HL-60/S4 treated with retinoic acid at 250 ng/mL for 4 days and 3 days (cell line): ENCODE measurements around the gene MTHFD1L.
"Not testable (repeated sequence)": the region's sequence is repeated elsewhere in the genome, so short reads cannot be mapped to it uniquely, and the experiment has no call there.

Experiments
- in situ Hi-C: fragments of 300-500 bp; cut with MboI; formaldehyde crosslinking; loops from 2 replicates; pipeline ENCODE4 v1.7.0; 2022; ENCODE audit warnings: low sequenced_read_pairs

MTHFD1L gene

DNA sequence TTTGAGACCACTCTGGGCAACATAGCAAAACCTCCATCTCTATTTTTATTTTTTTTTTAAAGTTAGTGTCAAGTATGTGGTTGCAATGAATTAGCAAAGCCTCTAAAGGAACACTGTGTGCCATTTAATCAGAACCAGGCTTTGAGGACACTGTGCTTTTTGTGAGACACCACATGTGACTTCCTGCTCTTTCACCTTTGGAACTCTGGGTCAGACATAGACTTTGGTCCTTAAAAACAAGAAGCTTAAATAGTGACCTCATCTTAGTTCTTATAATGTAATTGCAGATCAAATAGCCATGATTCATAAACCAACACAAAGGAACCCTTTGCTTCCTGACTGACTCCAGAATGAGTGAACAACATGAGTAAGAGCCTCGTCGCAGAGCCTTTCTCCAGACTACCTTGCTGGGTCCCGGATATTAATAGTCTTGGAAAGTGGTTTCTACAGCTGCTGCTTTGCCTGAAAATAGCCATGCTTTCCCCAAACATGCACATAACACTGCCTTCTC is 170.8 kb downstream of the MTHFD1L start:
- in situ Hi-C loops, result not testable (repeated sequence)

DNA sequence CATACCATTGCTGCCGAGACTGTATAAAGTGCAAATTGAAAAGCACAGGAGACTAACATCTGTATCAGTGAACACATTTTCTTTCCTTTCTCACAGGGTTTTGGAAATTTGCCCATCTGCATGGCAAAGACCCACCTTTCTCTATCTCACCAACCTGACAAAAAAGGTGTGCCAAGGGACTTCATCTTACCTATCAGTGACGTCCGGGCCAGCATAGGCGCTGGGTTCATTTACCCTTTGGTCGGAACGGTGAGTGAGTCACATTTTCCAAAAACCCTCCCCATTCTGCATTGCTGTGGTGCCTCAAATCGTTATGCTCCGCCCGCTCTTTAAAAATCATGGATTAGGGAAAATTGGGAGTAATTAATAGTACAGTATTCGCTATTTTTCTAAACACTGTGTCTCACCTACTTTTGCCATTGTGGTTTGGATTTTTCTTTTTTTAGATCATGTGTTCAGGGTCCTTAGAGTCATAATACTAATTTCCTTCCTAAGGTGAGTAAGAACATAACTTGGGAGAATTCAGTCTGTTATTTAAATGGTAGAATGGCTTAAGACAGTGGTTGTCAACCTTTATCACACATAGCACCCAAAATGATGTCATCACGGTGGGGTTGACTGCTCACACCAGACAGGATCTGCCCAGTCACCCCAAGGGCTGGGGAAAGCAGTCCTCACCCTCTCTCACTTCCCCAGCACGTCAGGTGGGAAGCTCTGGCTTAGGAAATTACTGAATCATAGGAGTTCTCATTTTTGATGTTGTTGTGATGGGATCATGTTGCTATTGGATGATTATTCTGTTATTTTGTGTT is 171.6 kb downstream of the MTHFD1L start:
- in situ Hi-C loops, result no loop called here

DNA sequence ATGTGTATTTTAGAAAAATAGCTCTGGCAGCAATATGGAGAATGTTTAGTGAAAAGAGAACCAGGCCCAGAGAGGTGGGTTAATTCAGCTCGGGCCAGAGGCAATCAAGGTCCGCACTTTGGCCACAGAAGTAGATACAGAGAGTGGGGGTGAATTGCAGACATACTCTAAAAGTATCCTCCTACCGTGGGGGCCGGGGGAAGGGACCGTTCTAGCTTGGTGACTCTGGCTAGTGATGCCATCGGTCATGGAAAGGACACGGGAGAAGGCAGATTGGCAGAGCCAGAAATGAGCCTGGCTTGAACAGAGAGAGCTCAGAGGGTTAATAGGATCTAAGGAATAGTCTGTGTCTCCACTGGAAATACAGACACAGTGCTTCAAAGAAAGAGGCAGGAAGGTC is 173.1 kb downstream of the MTHFD1L start:
- in situ Hi-C loops, result no loop called here

DNA sequence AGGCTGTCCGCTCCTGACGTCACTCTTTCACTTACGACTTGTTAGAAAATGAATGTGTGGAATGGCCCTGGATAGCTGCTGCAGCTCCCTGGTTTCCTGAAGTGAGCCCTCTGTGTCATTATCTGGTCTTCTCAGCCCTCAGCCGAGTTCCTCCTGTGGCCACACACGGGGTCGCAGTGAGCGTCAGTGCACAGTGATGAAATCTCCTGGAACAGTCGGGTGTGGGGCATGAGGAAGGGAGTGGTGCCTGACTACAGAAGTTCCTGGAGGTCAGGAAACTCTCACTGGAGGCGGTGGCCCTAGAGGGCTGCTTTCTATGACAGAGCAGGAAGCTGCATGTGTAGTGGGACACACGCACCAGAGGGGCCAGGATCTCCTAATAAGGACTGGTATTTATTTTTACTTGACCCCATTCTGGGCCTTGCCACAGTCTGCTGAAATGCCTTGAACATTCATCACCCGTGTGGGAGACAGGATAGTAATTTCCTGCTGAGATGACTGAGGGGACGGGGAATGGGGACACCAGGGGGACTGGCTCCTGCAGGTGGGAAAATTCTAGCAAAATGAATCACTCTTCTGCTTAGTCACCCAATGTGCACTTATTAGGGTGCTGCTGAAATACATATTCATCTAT is 175.5 kb downstream of the MTHFD1L start:
- in situ Hi-C loops, result not testable (repeated sequence)

- in situ Hi-C loops, result no loop called here
These were observed 176.2 kb downstream of the MTHFD1L start for GRCh38 chr6:151041686-151042085.

DNA sequence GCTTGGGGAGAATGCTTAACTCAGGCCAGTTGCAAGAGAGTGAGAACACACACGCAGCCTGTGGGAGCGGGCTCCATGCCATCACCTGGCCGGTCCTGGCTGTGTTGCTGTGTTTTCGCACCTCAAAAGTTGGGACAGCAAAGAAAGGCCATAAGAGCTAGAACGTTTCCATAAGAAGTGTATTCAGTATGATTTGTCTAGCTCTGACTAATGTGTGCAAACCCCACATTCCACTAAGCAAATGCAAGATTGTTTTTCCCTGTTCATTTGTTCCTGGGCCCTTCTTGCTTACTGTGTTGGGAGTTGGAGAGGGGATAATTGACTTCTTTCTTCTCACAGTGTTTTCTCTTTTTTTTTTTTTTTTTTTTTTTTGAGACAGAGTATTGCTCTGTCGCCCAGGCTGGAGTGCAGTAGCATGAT is 177.4 kb downstream of the MTHFD1L start:
- in situ Hi-C loops, result not testable (repeated sequence)

- in situ Hi-C loops, result no loop called here
These were observed 178.4 kb downstream of the MTHFD1L start for GRCh38 chr6:151043944-151044343.

GRCh38 chr6:151044465-151045441 is 179.3 kb downstream of the MTHFD1L start:
- in situ Hi-C loops, result no loop called here

DNA sequence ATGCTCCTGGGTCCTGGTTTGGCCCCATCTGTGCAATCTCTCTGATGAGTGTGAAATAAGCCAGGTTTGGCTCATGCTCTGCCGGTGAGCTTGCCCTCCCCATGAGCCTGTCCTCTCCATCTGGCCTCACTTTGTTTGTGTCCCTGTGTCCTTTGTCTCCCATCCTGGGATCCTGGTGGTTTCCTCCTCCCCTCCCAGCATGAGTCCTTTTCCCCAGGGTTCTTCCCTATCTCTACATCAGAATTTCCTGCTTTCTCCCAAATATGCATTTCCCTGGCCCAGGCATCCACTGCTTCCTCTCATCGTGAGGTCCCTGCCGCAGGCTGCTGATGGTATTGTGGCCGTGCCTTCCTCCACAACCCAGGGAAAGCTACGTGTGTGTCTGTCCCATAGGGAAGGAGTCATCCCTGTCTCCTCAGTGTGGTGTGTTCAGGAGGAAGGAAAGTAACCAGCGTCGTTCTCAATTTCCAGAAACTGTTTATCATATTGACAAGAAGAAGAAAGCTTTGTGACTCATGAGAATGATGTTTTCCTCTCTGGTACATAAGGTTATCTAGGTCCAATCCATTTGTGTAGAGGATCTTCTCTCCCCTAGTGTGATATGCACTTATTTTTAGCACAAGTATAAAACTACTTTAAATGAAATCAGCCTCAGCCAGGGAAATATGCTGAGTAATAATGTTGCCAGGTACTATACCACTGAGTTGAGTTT is 180.2 kb downstream of the MTHFD1L start:
- in situ Hi-C loops, result not testable (repeated sequence)

DNA sequence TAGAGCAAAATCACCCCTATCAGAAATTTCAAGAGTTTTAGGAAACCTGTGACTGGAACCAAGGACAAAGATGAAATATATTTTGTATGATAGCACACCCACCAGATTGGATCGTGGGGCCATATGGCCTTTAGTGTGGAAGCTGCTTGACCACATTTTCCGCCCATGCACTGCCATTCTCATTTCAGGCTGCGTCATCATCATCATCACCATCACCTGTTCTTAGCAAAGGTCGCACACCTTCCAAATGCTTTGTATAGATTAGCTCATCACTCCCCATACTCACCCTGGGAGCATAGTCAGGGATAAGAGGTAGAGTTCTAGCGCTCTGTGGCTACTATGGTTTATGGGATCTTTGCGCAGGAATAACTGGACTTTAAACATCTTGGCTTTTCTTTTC is 185.7 kb downstream of the MTHFD1L start:
- in situ Hi-C loops, result no loop called here

DNA sequence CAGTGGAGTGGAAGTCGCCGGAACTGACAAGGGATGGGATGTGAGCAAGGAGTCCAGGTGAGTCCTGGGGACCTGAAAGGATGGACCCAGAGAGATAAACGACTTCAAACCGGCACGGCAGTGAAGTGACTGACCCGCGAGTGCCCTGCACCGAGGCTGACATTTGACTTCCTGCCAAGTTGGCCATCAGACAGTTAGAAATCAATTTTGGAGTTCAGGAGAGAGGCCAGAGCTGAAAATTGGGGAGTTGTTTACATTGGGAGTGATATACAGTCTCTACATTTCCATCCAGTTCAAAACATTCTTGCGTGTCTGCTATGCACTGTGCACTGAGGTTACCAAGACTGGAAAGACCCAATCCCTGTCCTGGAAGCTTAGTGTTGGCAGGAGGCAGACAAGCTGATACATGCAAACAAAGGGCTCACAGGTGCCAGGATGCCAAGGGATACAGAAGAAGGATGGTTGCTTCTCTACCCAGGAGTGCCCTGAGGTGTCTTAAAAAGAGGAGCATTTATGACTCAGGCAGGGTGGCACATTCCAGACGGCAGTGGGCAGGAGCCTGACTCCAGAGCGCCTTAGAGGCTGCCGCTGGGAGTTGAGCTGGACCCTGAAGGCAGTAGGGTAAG is 186.6 kb downstream of the MTHFD1L start:
- in situ Hi-C loops, result no loop called here

GRCh38 chr6:151054306-151054705 is 188.8 kb downstream of the MTHFD1L start:
- in situ Hi-C loops, result no loop called here

DNA sequence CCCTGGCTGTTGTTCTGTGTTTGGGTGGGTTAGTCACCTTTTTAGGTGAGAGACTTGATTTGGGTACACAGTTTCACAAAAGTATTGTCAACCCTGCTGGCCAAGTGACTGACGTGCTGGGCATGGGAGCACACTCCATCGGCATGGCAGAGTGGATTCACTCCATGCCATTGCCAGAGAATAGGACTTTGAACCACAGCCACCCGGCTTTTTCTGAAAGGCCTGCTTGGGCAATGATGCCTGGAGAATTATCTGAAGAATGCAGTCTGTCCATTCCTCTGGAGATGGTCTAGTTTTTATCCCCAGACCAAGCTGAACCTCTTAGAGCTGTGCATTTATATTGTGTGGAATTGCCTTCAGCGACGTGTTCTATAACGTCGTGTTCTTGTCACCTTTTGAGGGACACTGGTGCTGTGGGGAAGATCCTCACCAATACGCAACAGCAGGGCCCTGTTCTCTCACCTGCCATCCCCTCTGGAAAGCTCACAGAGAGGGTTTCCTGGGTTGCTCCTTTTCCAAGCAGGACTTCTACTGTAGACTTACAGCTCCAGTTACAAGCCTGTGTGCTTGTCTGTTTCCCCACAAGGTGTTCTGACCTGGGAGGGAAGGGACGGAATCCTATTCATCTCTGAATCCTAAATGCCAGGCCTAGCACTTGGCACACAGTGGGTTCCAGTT is 190.9 kb downstream of the MTHFD1L start:
- in situ Hi-C loops, result no loop called here

- in situ Hi-C loops, result no loop called here
These were observed 191.6 kb downstream of the MTHFD1L start for GRCh38 chr6:151057061-151057460.

DNA sequence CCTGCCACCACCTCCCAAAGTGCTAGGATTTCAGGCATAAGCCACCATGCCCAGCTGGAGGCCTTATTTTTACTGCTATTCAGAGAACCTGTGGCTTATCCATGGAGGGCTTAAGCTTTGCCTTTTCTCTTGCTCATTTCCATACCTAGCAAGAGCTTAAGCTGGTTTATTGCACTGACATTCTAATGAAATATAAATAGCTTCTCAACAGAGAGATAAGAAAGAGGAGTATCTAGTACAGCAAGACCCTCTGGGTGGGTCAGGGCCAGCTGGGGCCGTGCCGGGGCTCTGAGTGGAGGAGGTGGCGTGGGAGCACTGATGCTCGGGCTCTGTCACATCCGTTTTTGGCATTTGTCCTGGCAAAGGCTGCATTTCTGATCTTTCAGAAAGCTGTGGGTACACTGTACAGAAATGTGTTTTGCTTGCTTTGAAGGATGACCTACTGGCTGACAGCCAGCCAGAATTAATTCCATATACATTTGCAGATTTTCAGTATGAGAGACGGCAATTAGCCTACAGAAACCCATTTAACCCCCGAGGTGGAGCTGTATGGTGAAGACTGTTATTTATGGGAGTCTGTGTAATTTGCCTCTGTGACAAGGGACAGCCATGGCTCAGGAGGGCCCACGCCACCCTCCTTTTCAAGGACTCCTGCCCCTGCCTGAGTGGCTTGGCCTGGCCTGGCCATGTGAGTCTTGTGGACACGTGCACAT is 192.7 kb downstream of the MTHFD1L start:
- in situ Hi-C loops, result no loop called here

DNA sequence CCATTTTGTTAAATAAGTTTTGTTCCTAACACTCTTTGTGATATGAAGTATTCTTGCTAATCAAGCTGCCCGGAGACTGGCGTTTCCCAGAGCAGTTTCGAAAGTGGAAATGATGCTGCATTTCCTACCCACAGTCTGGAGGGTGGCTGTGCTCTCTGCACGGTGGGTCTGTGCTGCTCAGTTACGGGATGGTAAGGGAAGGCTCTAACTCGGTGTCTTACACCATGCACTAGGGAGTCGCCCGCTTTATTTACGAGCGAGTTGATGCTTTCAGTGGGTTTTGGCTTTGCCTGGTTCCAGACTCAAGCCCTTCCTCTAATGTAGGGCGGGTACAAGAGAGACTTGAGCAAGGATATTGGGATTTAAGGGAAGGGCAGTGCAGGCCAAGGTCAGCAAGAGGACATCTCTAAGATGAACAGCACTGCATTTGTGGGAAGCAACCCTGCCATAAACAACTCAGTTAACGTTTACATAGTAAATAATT is 194.2 kb downstream of the MTHFD1L start:
- in situ Hi-C loops, result no loop called here

DNA sequence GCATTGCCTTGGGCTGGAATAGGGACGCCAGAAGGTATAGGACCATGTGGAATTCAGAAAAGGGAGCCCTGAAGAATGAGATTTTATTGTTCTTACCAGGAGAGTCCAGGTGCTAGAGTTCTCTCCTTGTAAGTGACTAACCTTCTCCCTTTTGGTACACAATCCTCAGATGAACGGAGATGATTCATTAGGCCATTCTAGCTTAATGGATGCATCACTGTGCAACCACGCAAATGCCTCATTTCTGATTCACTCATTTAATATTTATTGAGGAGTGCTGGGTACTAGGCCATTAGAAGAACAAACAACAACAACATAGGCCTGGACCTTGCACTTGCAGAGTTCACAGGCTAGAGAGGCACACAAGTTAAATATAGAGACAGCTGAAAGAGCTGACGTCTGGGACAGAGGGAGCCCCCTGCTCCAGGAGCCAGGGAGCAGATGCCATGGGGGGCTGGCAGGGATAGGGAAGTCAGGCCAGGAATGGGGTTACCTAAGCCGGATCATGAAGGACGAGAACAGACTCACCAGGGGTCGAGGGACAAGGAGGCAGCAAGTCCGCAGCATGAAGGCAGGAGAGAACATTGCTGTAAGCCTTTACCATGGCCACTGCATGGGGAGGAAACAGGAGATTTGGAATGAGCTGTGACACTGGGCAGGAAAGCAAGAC is 194.7 kb downstream of the MTHFD1L start:
- in situ Hi-C loops, result no loop called here
